ENCODE measurements around the gene TBX1. TPM values are rescaled to one million over a fixed set of nuclear protein-coding genes. Genes with fewer than 3 reads are reported as not detected.

Gene TBX1
- total RNA-seq, 1 donor from 2014 or later: 6.8 TPM

DNA sequence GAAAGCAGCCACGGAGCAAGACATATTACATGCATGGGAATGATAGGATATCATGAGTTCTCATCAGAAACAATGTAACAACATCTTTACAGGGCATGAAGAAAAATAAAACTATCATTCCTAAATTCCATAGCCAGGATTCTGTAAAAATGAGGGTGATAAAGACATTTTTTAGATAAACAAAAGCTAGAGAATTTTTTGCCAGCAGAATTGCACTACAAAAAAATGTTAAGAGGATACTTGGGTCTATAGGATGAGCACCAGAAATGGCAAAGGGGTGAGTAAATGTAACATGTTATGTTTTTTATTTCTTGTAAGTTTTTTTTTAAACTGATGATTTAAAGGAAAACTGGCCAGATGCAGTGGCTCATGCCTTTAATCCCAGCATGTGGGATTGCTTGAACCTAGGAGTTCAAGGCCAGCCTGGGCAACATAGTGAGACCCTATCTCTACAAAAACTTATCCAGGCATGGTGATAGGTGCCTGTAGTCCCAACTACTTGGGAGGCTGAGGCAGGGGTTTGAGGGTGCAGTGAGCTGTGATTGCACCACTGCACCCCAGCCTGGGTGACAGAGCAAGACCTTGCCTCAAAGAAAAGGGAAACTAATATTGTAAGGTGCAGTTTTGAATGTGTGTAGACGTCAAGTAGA, 33.2 kb downstream of the TBX1 start:
- Histone ChIP-seq H3K27ac (ENCODE audit: low read depth, low read length) (no peak overlapping the region), H4K20me1 (ENCODE audit: insufficient read depth, low read length) (no peaks in the 10 kb centered on the region), H3K36me3 (ENCODE audit: insufficient read depth, low read length) (no peaks in the 10 kb centered on the region), H3K9ac (ENCODE audit: low read length) (no peak overlapping the region), H3K4me1 (ENCODE audit: insufficient read depth, low read length) (peaks cover 4% of the 10 kb centered on the region), H3K27me3 (ENCODE audit: insufficient read depth, low read length) (no peaks in the 10 kb centered on the region), H2AFZ (ENCODE audit: low read depth, low read length) (no peak overlapping the region), H3K4me2 (ENCODE audit: low read length) (no peak overlapping the region), H3K79me2 (ENCODE audit: insufficient read depth, low read length) (no peaks in the 10 kb centered on the region), H3K9me3 (ENCODE audit: insufficient read depth, low read depth, low read length) (peaks cover 3% of the 10 kb centered on the region), H3K4me3 (ENCODE audit: insufficient read depth, low read depth, low read length) (no peak overlapping the region)
- no peak for DNase-seq (ENCODE audit: low read depth)
- Mint-ChIP-seq H3K27me3 (ENCODE audit: low read depth, unreplicated experiment) (peaks cover 4% of the 10 kb centered on the region), H3K9me3 (ENCODE audit: unreplicated experiment) (peaks cover 24% of the 10 kb centered on the region), H3K4me3 (ENCODE audit: unreplicated experiment) (no peak overlapping the region), H3K27ac (ENCODE audit: unreplicated experiment) (no peak overlapping the region), H3K4me1 (ENCODE audit: low read depth, unreplicated experiment) (no peaks in the 10 kb centered on the region), H3K36me3 (ENCODE audit: low read depth, unreplicated experiment) (peaks cover 32% of the 10 kb centered on the region)
- FAIRE-seq: no peak
- TF ChIP-seq, protein P1, sequence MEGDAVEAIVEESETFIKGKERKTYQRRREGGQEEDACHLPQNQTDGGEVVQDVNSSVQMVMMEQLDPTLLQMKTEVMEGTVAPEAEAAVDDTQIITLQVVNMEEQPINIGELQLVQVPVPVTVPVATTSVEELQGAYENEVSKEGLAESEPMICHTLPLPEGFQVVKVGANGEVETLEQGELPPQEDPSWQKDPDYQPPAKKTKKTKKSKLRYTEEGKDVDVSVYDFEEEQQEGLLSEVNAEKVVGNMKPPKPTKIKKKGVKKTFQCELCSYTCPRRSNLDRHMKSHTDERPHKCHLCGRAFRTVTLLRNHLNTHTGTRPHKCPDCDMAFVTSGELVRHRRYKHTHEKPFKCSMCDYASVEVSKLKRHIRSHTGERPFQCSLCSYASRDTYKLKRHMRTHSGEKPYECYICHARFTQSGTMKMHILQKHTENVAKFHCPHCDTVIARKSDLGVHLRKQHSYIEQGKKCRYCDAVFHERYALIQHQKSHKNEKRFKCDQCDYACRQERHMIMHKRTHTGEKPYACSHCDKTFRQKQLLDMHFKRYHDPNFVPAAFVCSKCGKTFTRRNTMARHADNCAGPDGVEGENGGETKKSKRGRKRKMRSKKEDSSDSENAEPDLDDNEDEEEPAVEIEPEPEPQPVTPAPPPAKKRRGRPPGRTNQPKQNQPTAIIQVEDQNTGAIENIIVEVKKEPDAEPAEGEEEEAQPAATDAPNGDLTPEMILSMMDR (IDR thresholded peaks at IDR 0.05; ENCODE audit: insufficient read depth, low read depth, low read length): no peak
- no peak for TF ChIP-seq EZH2 (IDR thresholded peaks at IDR 0.05; ENCODE audit: insufficient read depth, low read length)

DNA sequence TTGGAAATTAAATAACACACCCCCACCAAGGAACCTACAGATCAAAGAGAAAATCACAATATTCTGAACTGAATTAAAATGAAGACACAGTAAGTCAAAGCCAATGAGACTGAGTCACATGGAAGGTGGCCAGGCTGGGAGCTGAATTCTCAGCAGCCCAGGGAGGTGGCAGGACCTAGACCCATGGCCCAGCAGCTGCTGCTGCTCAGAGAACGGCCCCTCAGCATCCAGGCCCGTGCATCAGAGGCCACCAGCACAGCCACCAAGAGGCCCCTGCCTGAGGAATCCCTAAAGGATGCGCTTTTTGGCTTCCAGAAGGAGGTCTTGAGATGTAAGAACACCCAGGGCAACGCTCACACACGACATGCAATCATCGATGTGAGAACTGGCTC, 35.0 kb downstream of the TBX1 start:
- Histone ChIP-seq H3K4me2 (ENCODE audit: low read length) (no peak overlapping the region), H4K20me1 (ENCODE audit: insufficient read depth, low read length) (peaks cover 3% of the 10 kb centered on the region), H3K4me1 (ENCODE audit: insufficient read depth, low read length) (peaks cover 16% of the 10 kb centered on the region), H3K27ac (ENCODE audit: low read depth, low read length) (no peak overlapping the region), H3K9me3 (ENCODE audit: insufficient read depth, low read depth, low read length) (no peaks in the 10 kb centered on the region), H3K36me3 (ENCODE audit: insufficient read depth, low read length) (no peaks in the 10 kb centered on the region), H3K27me3 (ENCODE audit: insufficient read depth, low read length) (no peaks in the 10 kb centered on the region), H2AFZ (ENCODE audit: low read depth, low read length) (no peak overlapping the region), H3K79me2 (ENCODE audit: insufficient read depth, low read length) (no peaks in the 10 kb centered on the region), H3K9ac (ENCODE audit: low read length) (no peak overlapping the region), H3K4me3 (ENCODE audit: insufficient read depth, low read depth, low read length) (no peak overlapping the region)
- H3K27ac Mint-ChIP-seq (ENCODE audit: unreplicated experiment): no peak overlapping the region
- no peaks in the 10 kb centered on the region for H3K4me1 Mint-ChIP-seq (ENCODE audit: low read depth, unreplicated experiment)
- FAIRE-seq: no peak
- peaks cover 4% of the 10 kb centered on the region for H3K27me3 Mint-ChIP-seq (ENCODE audit: low read depth, unreplicated experiment)
- DNase-seq (ENCODE audit: low read depth): peak; percentile 34
- H3K36me3 Mint-ChIP-seq (ENCODE audit: low read depth, unreplicated experiment): peaks cover 26% of the 10 kb centered on the region
- H3K4me3 Mint-ChIP-seq (ENCODE audit: unreplicated experiment): no peak overlapping the region
- TF ChIP-seq, protein P1 (IDR thresholded peaks at IDR 0.05; ENCODE audit: insufficient read depth, low read depth, low read length): no peak
- no peak for TF ChIP-seq EZH2 (IDR thresholded peaks at IDR 0.05; ENCODE audit: insufficient read depth, low read length)
- H3K9me3 Mint-ChIP-seq (ENCODE audit: unreplicated experiment): peaks cover 18% of the 10 kb centered on the region

DNA sequence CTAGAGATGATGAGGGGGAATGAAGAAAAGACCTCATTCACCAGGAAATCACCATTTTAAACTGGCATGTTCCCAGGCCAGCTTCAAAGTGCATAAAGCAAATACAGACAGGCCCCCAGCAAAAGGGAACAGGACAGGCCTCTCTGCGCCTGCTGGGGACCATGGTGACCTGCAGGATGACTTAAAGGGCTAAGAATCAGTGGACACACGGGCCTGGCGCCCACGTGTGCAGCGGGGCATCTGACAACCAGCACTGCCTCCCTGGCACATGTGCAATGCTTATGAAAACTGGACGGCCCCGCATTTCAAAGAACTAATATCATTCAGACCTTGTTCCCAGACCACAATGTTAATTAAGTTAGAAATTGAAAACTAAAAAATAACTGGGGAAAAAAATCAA, 35.6 kb downstream of the TBX1 start:
- H2AFZ ChIP-seq (ENCODE audit: low read depth, low read length): no peak overlapping the region
- Mint-ChIP-seq H3K4me1 (ENCODE audit: low read depth, unreplicated experiment) (no peaks in the 10 kb centered on the region), H3K27ac (ENCODE audit: unreplicated experiment) (no peak overlapping the region), H3K36me3 (ENCODE audit: low read depth, unreplicated experiment) (peaks cover 26% of the 10 kb centered on the region), H3K4me3 (ENCODE audit: unreplicated experiment) (no peak overlapping the region), H3K27me3 (ENCODE audit: low read depth, unreplicated experiment) (peaks cover 4% of the 10 kb centered on the region), H3K9me3 (ENCODE audit: unreplicated experiment) (peaks cover 15% of the 10 kb centered on the region)
- peaks cover 3% of the 10 kb centered on the region for H4K20me1 ChIP-seq (ENCODE audit: insufficient read depth, low read length)
- DNase-seq (ENCODE audit: low read depth) (no peak), FAIRE-seq (no peak)
- H3K36me3 ChIP-seq (ENCODE audit: insufficient read depth, low read length): no peaks in the 10 kb centered on the region
- H3K4me3 ChIP-seq (ENCODE audit: insufficient read depth, low read depth, low read length): no peak overlapping the region
- H3K4me2 ChIP-seq (ENCODE audit: low read length): no peak overlapping the region
- H3K4me1 ChIP-seq (ENCODE audit: insufficient read depth, low read length): peaks cover 16% of the 10 kb centered on the region
- no peak overlapping the region for H3K27ac ChIP-seq (ENCODE audit: low read depth, low read length)
- no peaks in the 10 kb centered on the region for H3K27me3 ChIP-seq (ENCODE audit: insufficient read depth, low read length)
- H3K79me2 ChIP-seq (ENCODE audit: insufficient read depth, low read length): no peaks in the 10 kb centered on the region
- no peaks in the 10 kb centered on the region for H3K9me3 ChIP-seq (ENCODE audit: insufficient read depth, low read depth, low read length)
- H3K9ac ChIP-seq (ENCODE audit: low read length): no peak overlapping the region
- TF ChIP-seq EZH2 (IDR thresholded peaks at IDR 0.05; ENCODE audit: insufficient read depth, low read length): no peak
- TF ChIP-seq, protein P1 (IDR thresholded peaks at IDR 0.05; ENCODE audit: insufficient read depth, low read depth, low read length): no peak

Measured in astrocyte (in vitro differentiated cells and primary cell).